Keratinocyte (primary cell): ENCODE results near the gene HERC6.

ENCODE experiments used
- EZH2 ChIP-seq: IDR thresholded peaks from one replicate; pipeline ENCODE4 v1.6.1; 2012; ENCODE audit warnings: inconsistent platforms, mild to moderate bottlenecking, low read length, moderate library complexity
- TF ChIP-seq, protein P1 (sequence below), 3 experiments: IDR thresholded peaks in 1 of 3; conservative IDR thresholded peaks in 1 of 3; optimal IDR thresholded peaks in 1 of 3; 2 replicates in 2 of 3; 3 replicates in 1 of 3; pipeline versions ENCODE3 to v1.5.1; 2011; ENCODE audit warnings: low read length in 3 of 3, mild to moderate bottlenecking in 3 of 3, moderate library complexity in 2 of 3, control low read depth in 1 of 3, inconsistent platforms in 1 of 3; ENCODE audit not compliant: insufficient read depth in 2 of 3; ENCODE audit errors: extremely low read depth in 1 of 3

DNA sequence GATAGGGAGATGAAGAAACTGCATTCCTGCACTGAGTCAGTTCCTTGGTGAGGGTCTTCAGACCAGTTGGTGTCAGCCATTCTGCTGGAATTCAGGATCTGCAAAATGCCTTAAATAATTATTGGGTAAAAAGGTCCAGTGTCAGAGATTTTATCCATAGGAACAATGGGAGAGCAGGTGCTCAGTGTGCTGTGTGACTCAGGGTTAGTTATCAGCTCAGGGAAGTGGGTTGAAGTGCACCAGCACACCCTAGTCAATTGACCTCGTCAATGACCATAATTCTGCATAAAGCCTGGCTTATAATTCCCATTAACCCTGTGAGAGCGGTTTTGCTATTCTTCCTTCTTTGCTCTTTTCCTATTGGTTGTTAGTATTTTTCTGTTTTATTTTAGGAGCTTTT, 37.3 kb downstream of the HERC6 start:
- TF ChIP-seq, protein P1, sequence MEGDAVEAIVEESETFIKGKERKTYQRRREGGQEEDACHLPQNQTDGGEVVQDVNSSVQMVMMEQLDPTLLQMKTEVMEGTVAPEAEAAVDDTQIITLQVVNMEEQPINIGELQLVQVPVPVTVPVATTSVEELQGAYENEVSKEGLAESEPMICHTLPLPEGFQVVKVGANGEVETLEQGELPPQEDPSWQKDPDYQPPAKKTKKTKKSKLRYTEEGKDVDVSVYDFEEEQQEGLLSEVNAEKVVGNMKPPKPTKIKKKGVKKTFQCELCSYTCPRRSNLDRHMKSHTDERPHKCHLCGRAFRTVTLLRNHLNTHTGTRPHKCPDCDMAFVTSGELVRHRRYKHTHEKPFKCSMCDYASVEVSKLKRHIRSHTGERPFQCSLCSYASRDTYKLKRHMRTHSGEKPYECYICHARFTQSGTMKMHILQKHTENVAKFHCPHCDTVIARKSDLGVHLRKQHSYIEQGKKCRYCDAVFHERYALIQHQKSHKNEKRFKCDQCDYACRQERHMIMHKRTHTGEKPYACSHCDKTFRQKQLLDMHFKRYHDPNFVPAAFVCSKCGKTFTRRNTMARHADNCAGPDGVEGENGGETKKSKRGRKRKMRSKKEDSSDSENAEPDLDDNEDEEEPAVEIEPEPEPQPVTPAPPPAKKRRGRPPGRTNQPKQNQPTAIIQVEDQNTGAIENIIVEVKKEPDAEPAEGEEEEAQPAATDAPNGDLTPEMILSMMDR (optimal IDR thresholded peaks at IDR 0.05 in 1 of 3, IDR thresholded peaks at IDR 0.05 in 1 of 3, conservative IDR thresholded peaks at IDR 0.05 in 1 of 3; ENCODE audit: extremely low read depth in 1 of 3, insufficient read depth in 2 of 3, low read length in 3 of 3) = no peak
- no peak for TF ChIP-seq EZH2
